ENCODE results near the gene VPS29. TPM values are rescaled to one million over a fixed set of nuclear protein-coding genes. Genes with fewer than 3 reads are reported as not detected.
"Not testable (repeated sequence)": the region's sequence is repeated elsewhere in the genome, so short reads cannot be mapped to it uniquely, and the experiment has no call there.

The VPS29 gene
- total RNA-seq, 4 donors from 2014 or later = 81.1 to 124 (median 106) TPM

DNA sequence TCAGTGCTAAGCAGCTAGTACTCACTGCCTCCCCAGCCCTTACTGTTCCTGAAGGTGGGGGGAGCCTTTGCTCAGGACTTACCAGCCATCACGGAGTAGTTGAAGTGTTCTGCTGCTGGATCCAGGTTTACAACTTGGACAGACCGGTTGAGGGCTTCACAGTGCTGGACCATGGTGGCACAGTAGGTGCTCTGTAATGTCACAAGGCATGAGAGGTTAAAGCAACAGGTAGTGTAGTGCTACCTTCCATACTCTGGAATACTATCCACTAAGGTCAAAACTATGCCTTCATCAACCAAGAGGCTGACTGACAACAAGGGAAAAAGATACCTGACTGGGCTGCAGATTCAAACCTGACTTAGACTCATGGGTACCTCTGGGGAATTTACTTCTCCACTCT is 36.9 kb downstream of the VPS29 start:
- TF ChIP-seq POLR2A (IDR thresholded peaks at IDR 0.05) = no peak
- TF ChIP-seq CTCF (IDR thresholded peaks at IDR 0.05) = no peak
- H3K9me3 ChIP-seq = no peaks in the 10 kb centered on the region
- H3K27me3 ChIP-seq = no peaks in the 10 kb centered on the region
- no peak for DNase-seq
- H3K36me3 ChIP-seq = peaks cover 0 to 11% (median 0%) of the 10 kb centered on the region in 3 donors
- no peak overlapping the region for H3K27ac ChIP-seq
- H3K4me3 ChIP-seq = no peak overlapping the region
- peaks cover 0 to 14% (median 6%) of the 10 kb centered on the region in 4 donors for H3K4me1 ChIP-seq

GRCh38 chr12:110461189-110461588 is 40.7 kb downstream of the VPS29 start:
- H3K4me1 ChIP-seq, H3K27ac ChIP-seq, DNase-seq, H3K4me3 ChIP-seq, H3K27me3 ChIP-seq, H3K9me3 ChIP-seq: not testable (repeated sequence)
- peaks cover 0 to 19% (median 0%) of the 10 kb centered on the region in 3 donors for H3K36me3 ChIP-seq

- H3K27ac ChIP-seq = no peak overlapping the region
- H3K9me3 ChIP-seq = no peaks in the 10 kb centered on the region
- TF ChIP-seq POLR2A (IDR thresholded peaks at IDR 0.05) (no peak), CTCF (IDR thresholded peaks at IDR 0.05) (no peak)
- DNase-seq = no peak
- no peaks in the 10 kb centered on the region for H3K4me1 ChIP-seq
- H3K27me3 ChIP-seq = no peaks in the 10 kb centered on the region
- H3K4me3 ChIP-seq = no peak overlapping the region
- peaks cover 0 to 13% (median 0%) of the 10 kb centered on the region in 3 donors for H3K36me3 ChIP-seq
Measured at GRCh38 chr12:110458756-110459155, 43.2 kb downstream of the VPS29 start.

GRCh38 chr12:110453569-110454296 is 48.2 kb downstream of the VPS29 start:
- Histone ChIP-seq H3K4me3 (no peak overlapping the region), H3K27me3 (no peaks in the 10 kb centered on the region), H3K4me1 (peaks cover 0 to 7% (median 2%) of the 10 kb centered on the region in 4 donors), H3K27ac (no peak overlapping the region), H3K36me3 (peaks cover 0 to 16% (median 0%) of the 10 kb centered on the region in 3 donors), H3K9me3 (no peaks in the 10 kb centered on the region)
- no peak for TF ChIP-seq POLR2A (IDR thresholded peaks at IDR 0.05)
- TF ChIP-seq CTCF (IDR thresholded peaks at IDR 0.05) = no peak
- no peak for DNase-seq

DNA sequence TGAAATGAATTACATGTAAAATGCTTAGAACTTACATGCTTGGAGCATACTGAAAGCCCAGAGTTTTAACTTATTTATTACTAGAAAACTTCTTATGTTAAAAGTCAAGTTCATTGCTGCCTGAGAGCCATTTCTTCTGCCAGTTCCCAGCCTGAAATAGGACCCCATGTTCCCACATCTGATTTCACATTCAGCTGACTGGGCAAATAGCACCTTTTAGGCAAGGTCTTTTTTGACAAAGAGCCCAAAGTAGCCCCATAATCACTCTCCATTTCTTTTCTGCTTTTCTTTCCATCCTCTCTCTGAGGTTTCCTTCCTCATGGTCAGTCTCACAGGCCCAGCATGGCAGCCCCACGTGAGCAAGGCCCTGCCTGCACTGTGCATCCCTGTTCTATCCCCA is 50.6 kb downstream of the VPS29 start:
- Histone ChIP-seq H3K27ac (no peak overlapping the region), H3K27me3 (no peaks in the 10 kb centered on the region), H3K4me3 (no peak overlapping the region), H3K9me3 (no peaks in the 10 kb centered on the region), H3K4me1 (peaks cover 0 to 22% (median 11%) of the 10 kb centered on the region in 4 donors), H3K36me3 (peaks cover 0 to 16% (median 0%) of the 10 kb centered on the region in 3 donors)
- DNase-seq = no peak
- TF ChIP-seq POLR2A (IDR thresholded peaks at IDR 0.05) (no peak), CTCF (IDR thresholded peaks at IDR 0.05) (no peak)

DNA sequence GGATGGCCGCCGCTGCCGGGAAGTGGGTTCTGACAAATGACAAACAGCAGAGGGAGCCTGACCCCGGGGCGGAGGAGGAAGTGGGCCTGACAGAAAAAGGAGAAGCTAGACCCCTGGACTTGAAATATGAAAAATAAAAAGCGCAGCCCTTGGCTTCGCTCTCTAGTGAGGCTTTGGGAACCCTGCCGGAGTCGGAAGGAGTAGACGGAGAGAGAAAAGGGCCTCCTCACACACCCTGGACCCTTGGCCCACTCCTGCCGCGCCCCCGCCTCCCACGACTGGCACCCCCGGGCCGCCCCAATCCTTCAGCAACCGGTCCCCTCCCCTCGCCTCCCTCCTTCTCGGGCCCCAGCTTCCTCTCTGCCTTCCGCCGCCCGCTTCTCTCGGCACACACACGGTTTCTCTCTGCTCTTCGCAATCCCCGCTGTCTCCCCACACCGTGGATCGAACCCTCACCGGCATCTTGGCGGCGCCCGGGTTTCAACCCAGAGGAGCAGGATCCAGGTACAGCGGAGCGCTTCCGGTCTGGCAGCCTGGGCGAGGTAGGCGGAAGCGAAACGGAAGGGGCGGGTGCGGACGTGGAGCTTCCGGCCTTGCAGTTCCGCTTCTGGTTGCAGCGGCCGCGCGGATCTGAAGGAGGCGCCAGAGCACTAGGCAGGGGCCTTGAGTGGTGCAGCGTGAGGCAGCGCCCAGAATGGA is 52.0 kb downstream of the VPS29 start, which contains the start of gene ARPC3:
TSS of gene ARPC3 (minus strand) at position 539 of the 699 bp plus-strand sequence. CDS start at position 462, 77 bp downstream.
- Histone ChIP-seq H3K36me3 (peaks cover 0 to 19% (median 0%) of the 10 kb centered on the region in 3 donors), H3K9me3 (no peaks in the 10 kb centered on the region)

More for the DNA sequence above, 52.0 kb downstream of the VPS29 start, which contains the start of gene ARPC3:
- Histone ChIP-seq H3K27me3 (no peaks in the 10 kb centered on the region), H3K4me1 (peaks cover 0 to 22% (median 11%) of the 10 kb centered on the region in 4 donors), H3K27ac (peak within 1 kb of the TSS; percentile 87 to 96 (median 92)), H3K4me3 (peak within 1 kb of the TSS; percentile 70 to 87 (median 81))
- TF ChIP-seq POLR2A (IDR thresholded peaks at IDR 0.05) (peak; percentile 58 to 71), CTCF (IDR thresholded peaks at IDR 0.05) (peak; percentile 75 to 95 (median 91))
- DNase-seq = peak; percentile 95 to 98 (median 97)

Measured in Peyer's patch (tissue), 4 donors.